ENCODE measurements around the gene RPS2.

DNA sequence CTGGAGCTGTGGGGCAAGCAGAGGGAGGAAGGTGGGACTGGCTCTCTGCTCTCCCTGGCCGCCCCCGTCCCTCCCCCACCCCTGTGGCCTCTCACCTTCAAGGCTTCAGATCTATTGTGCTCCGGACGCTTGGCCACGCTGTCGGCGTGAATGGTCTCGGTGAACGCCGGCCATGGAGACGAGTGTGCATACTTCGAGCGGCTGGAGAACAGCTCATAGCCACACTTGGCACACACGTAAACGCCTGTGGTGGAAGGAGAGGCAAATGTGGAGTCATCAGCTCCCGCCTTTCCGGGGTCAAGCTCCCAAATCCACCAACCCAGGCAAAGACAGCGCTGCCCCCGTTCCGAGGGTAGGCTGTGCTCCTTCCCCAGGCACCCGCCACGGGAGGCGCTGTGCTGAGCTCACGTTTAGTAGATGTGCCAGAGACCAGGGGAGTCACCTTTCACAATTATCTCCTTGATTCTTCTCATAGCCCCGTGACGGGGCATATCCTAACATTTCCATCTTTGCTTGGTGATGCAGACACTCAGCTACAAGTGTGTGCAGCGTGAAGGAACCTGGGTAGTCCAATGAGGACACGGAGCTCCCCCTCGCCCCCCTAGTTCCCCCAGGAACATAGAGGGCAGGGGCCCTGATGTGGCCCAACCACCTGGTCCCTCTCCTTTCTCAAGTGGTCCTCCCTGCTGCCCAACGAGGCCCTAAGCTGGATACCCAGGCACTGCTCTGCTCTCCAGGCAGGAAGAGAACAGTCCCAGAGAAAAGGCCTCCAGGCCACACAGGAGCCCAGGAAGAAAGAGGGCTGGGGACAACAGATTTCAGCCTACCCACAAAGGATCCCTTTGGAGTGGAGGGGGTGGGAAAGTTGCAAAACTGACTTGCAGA lies 23.2 kb downstream of the RPS2 start:
- TF ChIP-seq ZNF366 (tag by site-specific recombination; conservative IDR thresholded peaks at IDR 0.05) (no peak), ZSCAN30 (tag by site-specific recombination; IDR thresholded peaks at IDR 0.05) (no peak)
- TF ChIP-seq, protein P1, sequence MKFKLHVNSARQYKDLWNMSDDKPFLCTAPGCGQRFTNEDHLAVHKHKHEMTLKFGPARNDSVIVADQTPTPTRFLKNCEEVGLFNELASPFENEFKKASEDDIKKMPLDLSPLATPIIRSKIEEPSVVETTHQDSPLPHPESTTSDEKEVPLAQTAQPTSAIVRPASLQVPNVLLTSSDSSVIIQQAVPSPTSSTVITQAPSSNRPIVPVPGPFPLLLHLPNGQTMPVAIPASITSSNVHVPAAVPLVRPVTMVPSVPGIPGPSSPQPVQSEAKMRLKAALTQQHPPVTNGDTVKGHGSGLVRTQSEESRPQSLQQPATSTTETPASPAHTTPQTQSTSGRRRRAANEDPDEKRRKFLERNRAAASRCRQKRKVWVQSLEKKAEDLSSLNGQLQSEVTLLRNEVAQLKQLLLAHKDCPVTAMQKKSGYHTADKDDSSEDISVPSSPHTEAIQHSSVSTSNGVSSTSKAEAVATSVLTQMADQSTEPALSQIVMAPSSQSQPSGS (tag by site-specific recombination; IDR thresholded peaks at IDR 0.05; ENCODE audit: low read depth): no peak
